Measurements from ENCODE around the gene PNMA8B.

- TF ChIP-seq, protein P1, sequence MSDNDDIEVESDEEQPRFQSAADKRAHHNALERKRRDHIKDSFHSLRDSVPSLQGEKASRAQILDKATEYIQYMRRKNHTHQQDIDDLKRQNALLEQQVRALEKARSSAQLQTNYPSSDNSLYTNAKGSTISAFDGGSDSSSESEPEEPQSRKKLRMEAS (IDR thresholded peaks at IDR 0.05) = no peak
- TF ChIP-seq CTCF (IDR thresholded peaks at IDR 0.05 in 2 of 3, conservative IDR thresholded peaks at IDR 0.05 in 1 of 3; ENCODE audit: borderline replicate concordance in 1 of 3, insufficient read depth in 1 of 3, low read depth in 2 of 3, low read length in 2 of 3) (no peak), CEBPB (IDR thresholded peaks at IDR 0.05; ENCODE audit: low read depth) (no peak), POLR2A (IDR thresholded peaks at IDR 0.05; ENCODE audit: borderline replicate concordance, extremely low read depth, insufficient read depth, insufficient read length) (no peak)
Observed at GRCh38 chr19:46533621-46534081, 38.0 kb upstream of the PNMA8B start.
